ENCODE measurements around the gene GMDS.

Gene GMDS

DNA sequence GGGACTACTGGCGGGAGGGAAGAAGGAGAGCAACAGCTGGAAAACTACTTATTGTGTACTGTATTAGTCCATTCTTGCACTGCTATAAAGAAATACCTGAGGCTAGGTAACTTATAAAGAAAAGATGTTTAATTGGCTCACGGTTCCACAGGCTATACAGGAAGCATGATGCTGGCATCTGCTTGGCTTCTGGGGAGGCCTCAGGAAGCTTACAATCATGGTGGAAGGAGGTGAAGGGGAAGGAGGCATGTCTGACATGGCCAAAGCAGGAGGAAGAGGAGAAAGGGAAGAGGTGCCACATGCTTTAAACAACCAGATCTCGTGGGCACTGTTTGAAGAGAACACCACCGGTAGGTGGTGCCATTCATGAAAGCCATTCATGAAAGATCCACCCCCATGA is 67.3 kb downstream of the GMDS start:
- no peak for DNase-seq (ENCODE audit: low read depth in 2 of 2)

DNA sequence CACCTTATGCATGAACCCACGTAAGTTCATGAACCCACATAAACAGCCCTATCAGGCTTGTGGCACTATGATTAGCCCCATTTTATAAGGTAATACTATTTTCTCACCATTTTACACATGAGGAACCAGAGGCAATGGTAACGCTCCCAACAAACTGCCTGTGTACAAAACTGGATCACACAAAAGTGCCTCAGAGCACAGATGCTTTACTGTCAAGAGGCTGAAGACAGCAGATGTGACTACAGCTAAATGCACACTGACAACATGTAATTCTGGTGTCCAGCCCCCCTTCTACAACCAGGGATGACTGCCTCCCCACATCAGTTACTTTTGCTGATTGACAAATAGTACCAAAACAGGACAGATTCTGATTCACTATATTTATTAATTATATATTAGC is 69.6 kb downstream of the GMDS start:
- no peak for DNase-seq (ENCODE audit: low read depth in 2 of 2)

DNA sequence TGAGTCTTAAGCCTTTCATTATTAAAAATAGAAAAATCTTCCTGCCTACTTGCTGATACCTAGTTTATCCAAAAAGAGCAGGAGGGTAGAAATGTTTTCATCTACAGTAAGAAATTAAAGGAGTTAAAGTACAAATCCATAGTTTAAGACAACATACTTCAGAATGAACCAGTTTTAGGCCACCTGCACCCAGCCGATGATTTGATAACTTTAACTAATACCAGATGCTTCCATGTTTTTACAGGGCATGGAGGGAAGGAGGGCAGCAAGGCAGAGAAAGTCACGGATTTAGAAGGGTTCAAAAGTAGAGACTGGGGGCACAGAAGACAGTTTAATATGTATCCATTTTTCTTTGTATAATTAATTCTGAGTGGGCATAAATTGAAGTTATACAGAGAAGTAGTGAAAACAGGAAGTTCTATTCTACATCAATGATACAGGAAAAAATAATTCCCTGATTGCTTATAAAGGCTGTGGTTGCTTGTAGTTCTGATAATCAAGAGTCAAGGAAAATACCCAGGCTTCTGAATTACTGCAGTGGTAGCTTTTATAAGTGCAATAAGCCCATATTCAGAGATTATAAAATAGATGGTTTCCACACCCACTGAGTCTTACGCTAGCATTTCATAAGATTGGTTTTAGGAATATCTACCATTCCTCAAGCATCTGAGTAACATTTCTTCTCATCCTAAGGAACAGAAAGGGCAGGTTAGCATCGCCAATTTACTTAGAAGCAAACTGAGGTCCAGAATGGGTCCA is 72.0 kb downstream of the GMDS start:
- no peak for DNase-seq (ENCODE audit: low read depth in 2 of 2)

DNA sequence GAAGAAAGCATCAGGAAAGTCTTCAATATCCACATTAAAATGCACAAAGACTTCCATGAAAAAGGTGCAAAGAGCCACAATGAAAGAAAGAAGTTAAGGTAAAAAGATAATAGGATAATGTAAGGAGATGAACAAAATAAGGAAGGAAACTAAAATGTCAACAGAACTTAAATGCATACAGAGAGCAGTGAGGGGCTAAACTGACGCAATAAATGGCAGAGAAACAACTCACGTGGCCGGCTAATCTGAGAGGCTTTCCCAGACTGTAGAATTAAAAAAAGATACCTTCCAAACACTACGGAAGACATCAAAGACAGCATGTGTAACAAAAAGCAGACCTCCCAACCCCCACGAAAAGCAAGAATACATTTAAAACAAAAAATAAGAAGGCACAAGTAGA is 73.7 kb downstream of the GMDS start:
- no peak for DNase-seq (ENCODE audit: low read depth in 2 of 2)

DNA sequence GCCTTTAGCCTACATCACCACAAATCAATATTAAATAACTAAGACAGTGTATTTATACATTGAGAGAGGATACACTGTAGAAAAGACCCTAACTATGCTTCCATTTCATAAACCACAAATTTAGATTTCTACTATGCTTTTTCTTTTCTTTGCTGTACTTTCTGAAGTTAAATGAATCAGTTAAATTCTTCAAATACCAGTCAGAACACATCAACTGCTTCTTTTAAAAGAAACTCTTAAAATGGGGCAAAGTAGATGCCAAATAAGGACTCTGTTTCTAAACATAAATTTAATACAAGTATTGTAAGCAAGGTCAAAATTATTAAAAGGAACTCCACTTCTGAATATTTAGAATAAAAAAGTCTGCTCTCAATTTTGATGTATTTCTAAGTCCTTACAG is 76.9 kb downstream of the GMDS start:
- no peak for DNase-seq (ENCODE audit: low read depth in 2 of 2)

DNA sequence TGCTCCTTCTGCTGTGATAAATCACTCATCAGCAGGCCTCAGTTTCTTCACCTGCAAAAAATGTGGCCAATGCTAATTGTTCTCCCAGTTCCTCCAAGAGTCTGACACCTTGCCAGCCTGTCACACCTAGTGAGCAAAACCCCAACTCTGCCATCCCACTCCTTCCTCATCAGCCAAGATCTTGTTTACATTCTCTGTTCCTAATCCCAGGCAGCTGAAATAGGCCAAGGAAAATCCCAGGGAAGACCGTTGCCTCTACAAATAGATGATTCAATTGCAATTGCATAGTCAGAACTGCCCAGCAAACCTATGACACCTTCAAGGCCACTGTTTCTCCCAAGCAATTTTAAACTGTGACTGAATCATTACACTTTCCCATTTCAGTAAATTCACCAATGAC is 78.7 kb downstream of the GMDS start:
- no peak for DNase-seq (ENCODE audit: low read depth in 2 of 2)

DNA sequence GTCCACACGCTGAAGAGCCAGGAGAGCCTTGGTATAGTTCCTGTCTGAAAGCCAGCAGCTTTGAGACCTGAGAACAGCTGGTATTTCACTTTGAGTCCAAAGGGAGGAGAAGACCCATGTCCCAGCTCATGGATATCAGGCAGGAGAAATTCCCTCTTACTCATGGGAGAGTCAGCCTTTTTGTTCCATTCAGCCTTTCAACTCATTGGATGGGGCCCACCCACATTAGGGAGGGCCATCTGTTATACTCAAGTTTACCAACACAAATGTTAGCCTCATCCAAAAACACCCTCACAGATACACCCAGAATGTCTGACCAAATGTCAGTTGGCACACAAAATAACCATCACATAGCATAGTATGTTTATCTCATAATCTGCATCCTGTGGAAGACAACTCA is 80.1 kb downstream of the GMDS start:
- DNase-seq (ENCODE audit: low read depth in 2 of 2) = no peak

DNA sequence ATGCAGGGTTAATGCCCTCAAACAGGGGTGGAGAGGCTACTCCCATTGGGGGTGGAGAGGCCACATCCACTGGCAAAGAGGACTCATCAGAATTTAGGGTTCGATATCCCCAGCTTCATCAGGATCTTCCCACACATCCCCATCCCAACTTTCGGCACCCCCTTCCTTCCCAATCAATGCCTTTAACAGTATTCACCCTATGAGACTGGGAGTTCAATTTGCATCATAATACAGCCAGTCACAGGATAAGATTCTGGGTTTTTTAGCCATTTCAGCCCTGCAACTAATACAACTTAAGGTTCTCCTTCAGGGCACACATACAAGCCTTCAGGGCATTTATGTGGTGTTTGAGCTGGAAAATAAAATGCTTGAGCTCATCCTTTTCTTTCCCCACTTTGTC is 80.9 kb downstream of the GMDS start:
- no peak for DNase-seq (ENCODE audit: low read depth in 2 of 2)

DNA sequence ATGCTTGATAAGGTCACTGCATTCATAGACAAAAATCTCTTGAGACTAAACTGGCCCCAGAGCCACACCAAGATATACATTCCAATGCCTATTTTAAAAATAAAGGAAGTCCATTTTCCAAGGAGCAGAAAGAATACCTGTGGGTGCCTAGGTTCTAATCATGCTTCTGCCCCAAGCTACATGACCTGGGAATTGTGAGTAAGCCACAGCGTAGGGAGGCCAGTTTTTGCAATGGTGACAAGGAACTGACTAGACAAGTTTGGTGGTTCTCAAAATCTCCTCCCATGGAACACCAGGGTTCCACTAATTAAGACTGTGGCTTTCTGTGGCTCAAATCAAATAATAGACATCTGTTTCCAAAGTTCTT is 83.3 kb downstream of the GMDS start:
- DNase-seq (ENCODE audit: low read depth in 2 of 2) = no peak

DNA sequence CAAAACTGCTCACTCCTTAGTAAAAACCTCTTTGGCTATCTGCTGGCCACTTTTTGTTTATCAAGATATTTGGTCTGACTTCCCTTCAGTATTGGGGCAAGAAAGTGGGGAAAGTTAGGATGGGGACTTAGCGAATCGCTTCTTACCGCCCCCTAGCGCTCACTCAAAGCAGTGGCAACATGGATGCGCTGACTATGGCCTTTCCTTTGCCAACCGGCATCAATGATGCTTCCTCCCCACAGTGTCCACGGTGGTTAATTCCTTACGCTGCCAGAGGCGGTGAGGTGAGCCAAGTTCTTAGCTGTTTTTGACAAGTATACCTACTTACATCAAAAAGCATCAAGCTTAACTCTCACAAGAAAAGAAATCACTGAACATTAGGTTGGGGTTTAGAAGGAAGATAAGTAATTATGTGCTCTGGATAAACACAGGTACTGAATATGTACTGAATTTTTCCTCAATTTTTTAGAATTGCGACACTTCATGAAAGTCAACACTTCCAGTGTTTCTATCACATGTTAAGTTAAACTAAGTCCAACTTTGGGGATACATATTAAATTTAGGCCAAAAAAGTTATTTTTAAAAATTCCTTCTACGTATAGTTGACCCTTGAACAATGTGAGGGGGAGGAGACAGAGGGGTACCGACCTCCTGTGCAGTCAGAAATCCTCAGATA is 86.7 kb downstream of the GMDS start:
- DNase-seq (ENCODE audit: low read depth in 2 of 2) = no peak

DNA sequence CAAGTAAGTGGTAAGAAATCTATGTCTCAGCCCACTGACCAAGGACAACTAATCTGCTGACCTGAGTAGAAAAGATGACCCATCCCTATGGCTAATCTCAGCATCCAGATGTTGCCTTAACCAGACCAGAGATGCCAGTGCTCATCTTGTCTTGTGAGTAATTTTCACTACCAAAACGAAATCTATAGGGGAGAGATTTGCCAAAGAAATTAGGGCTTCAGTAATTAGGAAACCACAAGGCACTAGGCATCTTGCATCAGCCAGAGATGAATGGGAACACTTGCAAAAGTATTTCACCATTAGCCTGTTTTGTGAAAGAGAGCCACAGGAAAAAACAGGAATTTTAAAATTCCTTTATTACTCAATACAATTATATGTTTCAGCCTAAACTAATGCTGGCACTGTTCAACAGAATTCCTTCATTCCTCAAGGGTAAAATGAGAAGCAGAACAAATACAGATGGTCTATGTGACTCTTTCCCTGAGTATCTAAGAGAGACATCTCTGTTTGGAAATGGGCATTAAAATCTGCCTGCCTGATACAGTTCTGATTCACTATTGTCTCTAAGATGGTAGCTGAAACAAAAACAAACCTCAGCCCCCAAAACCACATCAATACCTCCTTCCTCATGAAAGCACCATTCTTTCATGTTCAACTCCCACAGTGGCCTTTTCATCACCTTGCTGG is 87.8 kb downstream of the GMDS start:
- DNase-seq (ENCODE audit: low read depth in 2 of 2) = no peak

DNA sequence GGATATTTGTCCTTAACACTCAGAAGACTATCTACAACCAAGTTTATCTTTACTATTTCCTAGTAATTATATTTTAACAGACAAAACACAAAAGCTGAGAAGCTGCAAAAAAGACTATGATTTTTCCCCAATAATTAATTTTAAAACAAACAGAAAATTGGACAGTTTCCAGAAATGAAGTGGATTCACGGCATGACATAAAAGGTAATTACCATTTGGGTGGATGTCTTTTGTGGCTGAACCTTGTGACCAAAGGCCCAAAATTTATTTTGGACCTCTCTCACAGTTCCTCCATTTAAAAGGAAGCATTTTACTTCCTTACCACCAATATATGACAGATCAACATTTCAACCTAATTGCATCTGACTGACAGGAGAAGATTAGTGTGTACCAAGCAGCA is 90.2 kb downstream of the GMDS start:
- no peak for DNase-seq (ENCODE audit: low read depth in 2 of 2)

DNA sequence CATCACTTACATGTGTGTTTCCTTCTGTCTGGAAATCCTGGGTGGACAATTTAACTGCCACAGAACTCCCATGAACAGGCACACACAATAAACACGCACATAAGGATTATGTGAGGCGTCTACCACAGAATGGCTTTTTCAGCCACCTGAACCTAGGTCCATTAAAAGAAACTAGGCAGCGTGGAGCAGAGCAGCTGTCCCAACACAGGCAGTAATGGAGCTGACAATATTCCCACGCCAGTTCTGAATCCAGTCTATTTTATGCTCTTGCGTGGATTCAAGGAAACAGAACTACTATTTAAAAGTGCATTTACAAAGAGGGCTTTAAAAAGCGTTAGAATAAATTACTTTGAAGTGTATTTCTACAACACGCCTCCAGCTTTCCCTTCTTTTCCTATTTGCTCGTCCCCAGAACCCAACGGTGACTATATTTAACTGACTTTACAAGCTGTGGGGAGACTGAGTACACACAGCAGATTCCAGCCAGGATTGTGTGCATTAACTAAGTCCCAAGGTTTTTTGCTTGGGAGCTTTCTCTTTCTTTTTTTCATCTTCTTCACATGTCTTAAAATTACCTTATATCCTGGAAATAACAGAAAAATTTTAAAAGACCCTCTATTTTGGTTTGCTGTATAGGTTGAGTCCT is 95.9 kb downstream of the GMDS start:
- DNase-seq (ENCODE audit: low read depth in 2 of 2) = no peak

DNA sequence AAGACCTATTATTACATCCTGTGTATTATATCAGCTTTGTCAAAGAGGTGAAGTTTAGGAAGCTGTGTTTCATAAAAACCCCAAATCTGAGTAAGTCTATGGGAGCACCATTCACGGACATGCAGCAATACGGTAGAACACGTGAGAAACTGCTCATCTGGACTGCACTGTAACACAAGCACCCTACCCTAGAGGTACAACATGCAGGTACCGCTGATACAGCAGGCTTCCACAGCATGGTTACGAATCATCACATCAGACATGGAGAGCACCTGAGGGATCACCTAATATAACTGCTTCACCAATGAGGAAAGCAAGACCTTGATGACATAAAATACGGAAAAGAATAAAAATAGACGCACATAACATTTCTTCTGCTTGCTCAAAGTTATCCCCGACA is 96.7 kb downstream of the GMDS start:
- no peak for DNase-seq (ENCODE audit: low read depth in 2 of 2)

DNA sequence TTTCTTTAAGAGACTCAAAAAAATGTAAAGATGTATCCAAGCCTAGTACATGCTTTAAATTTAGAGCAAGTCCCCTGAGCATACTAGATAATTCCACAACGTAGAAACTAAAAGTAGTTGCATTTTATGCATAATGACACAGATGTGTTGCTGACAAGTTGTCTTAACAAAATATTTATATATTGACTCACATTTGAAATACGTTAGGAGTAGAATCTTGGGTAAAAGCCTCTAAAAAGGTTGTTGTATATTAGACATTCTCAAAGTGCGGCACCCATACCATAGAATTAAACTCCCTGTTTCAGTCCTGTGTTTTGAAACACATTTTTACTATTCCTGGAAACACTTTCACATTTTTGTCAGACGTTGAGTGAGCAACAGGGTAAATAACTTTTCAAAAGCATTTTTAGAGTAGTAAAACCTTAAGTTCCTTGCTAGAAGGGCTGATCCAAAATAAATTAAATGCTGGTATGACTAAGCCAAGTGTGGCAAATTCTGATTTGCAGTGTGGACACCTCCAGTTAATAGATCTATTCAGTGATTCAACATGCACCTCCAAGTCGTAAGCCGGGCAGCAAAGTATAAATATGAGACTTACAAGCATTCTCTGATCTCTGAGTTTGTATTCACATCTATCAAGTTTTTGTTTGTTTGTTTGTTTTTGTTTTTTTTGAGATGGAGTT is 97.5 kb downstream of the GMDS start:
- no peak for DNase-seq (ENCODE audit: low read depth in 2 of 2)

DNA sequence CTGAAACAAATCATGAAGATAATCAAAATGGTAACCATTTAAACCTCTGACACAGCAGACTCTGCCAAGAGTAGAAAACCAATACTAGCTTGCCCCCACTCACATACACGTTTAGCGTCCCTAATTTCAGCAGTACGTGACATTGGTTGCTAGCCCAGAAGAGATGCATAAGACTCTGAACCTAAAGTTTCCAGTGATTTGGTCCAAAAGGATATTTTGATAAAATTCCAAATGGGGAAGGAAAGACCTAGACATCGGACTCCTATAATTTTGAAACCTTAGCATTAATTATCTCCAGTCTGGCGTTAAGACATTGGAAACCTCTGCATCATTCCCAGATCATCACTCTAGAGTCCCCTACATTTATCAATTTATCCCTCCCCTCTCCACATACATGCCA is 98.1 kb downstream of the GMDS start:
- no peak for DNase-seq (ENCODE audit: low read depth in 2 of 2)

DNA sequence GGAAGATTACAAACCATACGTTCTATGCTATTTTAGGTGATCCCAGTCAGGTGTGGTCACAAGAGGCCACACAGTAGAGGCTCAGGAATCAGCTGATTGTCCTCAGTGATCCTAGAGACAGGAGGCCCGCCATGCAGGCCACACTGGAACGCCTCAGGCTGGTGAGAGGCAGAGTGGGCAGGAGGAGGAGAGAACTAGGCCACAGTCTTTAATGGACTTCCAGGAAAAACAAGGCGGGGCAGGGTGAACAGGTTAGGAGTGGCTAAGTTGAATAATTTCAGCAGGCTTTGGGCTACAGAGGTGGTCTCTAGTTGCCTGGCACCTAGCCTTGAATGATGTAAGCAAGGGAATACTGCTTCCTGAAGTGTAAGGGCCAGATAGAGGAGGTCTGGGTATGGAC is 101.2 kb downstream of the GMDS start:
- no peak for DNase-seq (ENCODE audit: low read depth in 2 of 2)

DNA sequence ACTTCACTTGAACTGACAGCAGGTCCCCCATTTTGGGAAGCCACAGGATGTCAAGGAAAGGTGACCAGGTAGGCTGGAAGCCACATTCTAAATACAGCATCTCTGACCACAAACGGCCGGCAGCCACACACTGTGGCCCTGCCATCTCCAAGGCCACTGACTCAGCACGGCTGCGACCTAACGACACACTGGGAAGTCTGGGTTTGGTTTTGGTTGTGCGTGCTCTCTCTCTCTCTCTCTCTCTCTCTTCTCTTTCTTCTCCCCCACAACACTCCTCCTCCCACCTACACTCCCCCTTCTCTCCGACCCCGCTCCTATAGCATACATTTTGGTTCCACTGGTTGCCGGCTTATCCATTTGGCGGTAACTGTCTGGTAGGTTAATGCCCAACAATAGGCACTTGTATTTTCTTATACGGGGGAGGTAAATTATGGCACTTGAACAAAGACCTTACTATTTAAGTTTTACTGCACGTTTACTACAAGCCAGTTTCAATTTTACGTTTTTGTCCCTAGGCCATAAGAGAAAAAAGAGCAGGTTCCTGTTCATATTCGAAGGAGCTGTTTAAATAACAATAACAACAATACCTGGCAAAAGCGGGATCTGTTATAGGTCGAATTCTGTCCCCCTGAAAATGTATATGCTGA is 103.6 kb downstream of the GMDS start:
- no peak for DNase-seq (ENCODE audit: low read depth in 2 of 2)

DNA sequence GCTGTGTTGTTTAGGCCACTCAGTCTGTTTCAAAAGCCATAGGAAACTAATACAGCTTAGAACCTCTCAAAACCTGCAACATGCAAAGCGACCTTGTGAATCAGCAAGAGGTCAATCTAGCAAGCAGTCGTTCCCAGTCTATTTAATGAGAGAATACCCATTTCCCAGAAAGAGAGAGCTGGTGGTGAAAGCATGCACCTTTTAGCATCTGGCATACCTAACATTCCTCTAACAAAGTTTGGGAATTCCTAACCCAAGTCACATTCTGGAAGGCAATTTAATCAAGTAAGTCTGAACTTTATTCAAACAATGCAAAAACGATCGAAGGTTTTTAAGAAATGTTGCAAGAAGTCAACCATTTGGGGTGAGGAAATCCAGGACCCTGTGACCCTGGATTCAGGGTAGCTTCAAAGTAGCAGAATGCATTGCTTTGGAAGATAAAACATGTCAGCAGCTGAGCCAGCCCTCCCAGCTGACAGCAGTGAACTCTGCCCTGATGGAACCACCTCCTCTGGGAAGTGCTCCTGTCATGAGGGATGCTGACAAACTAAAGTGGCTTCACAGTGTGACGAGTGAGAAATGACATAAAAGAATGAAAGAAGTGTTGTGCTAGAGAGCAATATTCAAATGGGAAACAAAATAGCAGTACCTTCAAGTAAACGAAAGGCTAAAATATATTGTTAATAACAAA is 104.8 kb downstream of the GMDS start:
- no peak for DNase-seq (ENCODE audit: low read depth in 2 of 2)

DNA sequence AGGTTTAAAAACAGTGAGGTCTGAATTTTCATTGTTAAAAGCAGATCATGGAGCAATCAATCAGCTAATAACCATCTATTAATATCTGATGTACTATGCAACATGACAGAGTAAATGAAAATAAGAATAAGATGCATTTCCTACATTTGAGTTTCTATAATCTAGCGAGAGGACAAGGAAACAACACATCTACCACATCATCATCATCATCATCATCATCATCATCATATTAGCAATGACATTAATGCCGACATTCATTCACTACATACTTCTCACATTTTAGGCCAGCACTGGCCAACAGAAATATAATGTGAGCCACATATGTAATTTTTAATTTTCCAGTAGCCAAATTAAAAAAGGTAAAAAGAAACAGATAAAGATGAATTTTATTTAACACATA is 110.0 kb downstream of the GMDS start:
- no peak for DNase-seq (ENCODE audit: low read depth in 2 of 2)

DNA sequence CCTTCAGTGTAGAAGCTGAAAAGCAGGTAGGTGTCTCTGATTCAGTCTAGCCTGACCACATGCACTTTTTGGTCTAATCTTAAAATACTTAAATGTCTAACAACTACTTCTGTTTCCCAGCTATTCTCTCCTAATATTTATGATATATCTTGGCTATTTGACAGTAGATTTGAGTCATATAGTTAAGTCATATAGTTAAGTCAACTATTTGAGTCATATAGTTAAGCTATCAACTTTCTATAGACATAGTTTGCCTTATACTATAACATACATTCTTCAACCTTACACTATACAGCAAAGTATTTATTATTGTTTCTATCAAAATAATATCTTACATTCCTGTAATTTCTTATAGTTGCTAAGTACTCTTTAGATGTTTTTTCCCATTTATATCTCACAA is 110.9 kb downstream of the GMDS start:
- no peak for DNase-seq (ENCODE audit: low read depth in 2 of 2)

Data from stimulated activated CD8-positive, alpha-beta memory T cell treated with anti-CD3 and anti-CD28 coated beads, Interleukin-15, amount 100 ng/mL, for 48 hours (primary cell).